Caco-2 (cell line): Measurements from ENCODE around the gene LOXL3. TPM values are rescaled to one million over a fixed set of nuclear protein-coding genes. Genes with fewer than 3 reads are reported as not detected.
"Not testable (repeated sequence)": the region's sequence is repeated elsewhere in the genome, so short reads cannot be mapped to it uniquely, and the experiment has no call there.

ENCODE experiments used
- BruUV-seq: library from RNA; stranded (reverse); fragments of 400-500 nt; replicated peaks from 2 replicates; lab custom pipeline; 2021; lab: Mats Ljungman, UMichigan
- CTCF ChIA-PET: fragments of 300-600 bp; sonication (Branson Sonifier 250); formaldehyde crosslinking; loops from one replicate; lab custom pipeline; 2022; ENCODE audit warnings: antibody characterized with exemption; lab: Charles Lee
- POLR2A ChIA-PET: fragments of 300-600 bp; sonication (Branson Sonifier 250); formaldehyde crosslinking; loops from one replicate; lab custom pipeline; 2022; ENCODE audit warnings: antibody characterized with exemption; lab: Charles Lee
- DNase-seq, 2 experiments: peaks; one replicate each; pipeline versions ENCODE4 v3.0.0 to v3.0.0-alpha.2; 2020 to 2022
- H3K27me3 ChIP-seq: replicated peaks from 2 replicates; pipeline ENCODE4 v1.6.0; 2011; ENCODE audit warnings: low read length; ENCODE audit not compliant: control insufficient read depth, insufficient read depth
- H3K36me3 ChIP-seq: 2 replicates; pipeline ENCODE4 v1.5.1; 2011; ENCODE audit warnings: low read length; ENCODE audit not compliant: control insufficient read depth, insufficient read depth
- H3K4me1 ChIP-seq: fragments of 250-450 bp; sonication (Bioruptor Pico); 2 replicates; pipeline ENCODE4 v1.5.1; 2020; ENCODE audit warnings: mild to moderate bottlenecking
- H3K4me3 ChIP-seq: 2 replicates; pipeline ENCODE4 v1.5.1; 2011; ENCODE audit warnings: low read depth, mild to moderate bottlenecking, control low read depth, low read length
- H3K9me3 ChIP-seq: fragments of 250-450 bp; sonication (Bioruptor Pico); 2 replicates; pipeline ENCODE4 v1.5.1; 2020; ENCODE audit warnings: mild to moderate bottlenecking, moderate library complexity
- H3K27ac Mint-ChIP-seq: one replicate; pipeline ENCODE4 v1.8.0; 2022; ENCODE audit warnings: mixed read lengths; ENCODE audit not compliant: unreplicated experiment
- H3K27me3 Mint-ChIP-seq: one replicate; pipeline ENCODE4 v1.8.0; 2022; ENCODE audit warnings: mixed read lengths; ENCODE audit not compliant: insufficient read depth, unreplicated experiment
- H3K36me3 Mint-ChIP-seq: one replicate; pipeline ENCODE4 v1.8.0; 2022; ENCODE audit warnings: mild to moderate bottlenecking, mixed read lengths; ENCODE audit not compliant: insufficient read depth, unreplicated experiment
- H3K4me1 Mint-ChIP-seq: one replicate; pipeline ENCODE4 v1.8.0; 2022; ENCODE audit warnings: low read depth, mixed read lengths; ENCODE audit not compliant: unreplicated experiment
- H3K4me3 Mint-ChIP-seq: one replicate; pipeline ENCODE4 v1.8.0; 2022; ENCODE audit warnings: mild to moderate bottlenecking, moderate library complexity, mixed read lengths; ENCODE audit not compliant: unreplicated experiment
- H3K9me3 Mint-ChIP-seq: one replicate; pipeline ENCODE4 v1.8.0; 2022; ENCODE audit warnings: mixed read lengths; ENCODE audit not compliant: unreplicated experiment
- CTCF ChIP-seq, 2 experiments: fragments of 200-600 bp in 1 of 2; IDR thresholded peaks; 1 replicate in 1 of 2; 2 replicates in 1 of 2; pipeline versions ENCODE4 v1.5.1 to v1.8.0; 2011 to 2022; ENCODE audit warnings: antibody characterized with exemption in 1 of 2, control low read depth in 1 of 2, inconsistent platforms in 1 of 2, low read depth in 1 of 2, low read length in 1 of 2, mild to moderate bottlenecking in 1 of 2, moderate library complexity in 1 of 2; ENCODE audit not compliant: insufficient read depth in 1 of 2, severe bottlenecking in 1 of 2, unreplicated experiment in 1 of 2
- intact Hi-C: fragments of 100-400 bp; cut with micrococcal nuclease; formaldehyde crosslinking; loops from one replicate; pipeline ENCODE4 v1.10.0; 2022; ENCODE audit not compliant: unreplicated experiment
- total RNA-seq: library from RNA; stranded (reverse); gene quantifications from 2 replicates; pipeline ENCODE4 v1.2.3, GENCODE V29; 2022

Gene LOXL3
- total RNA-seq, 1 experiment from 2014 or later, result 13.8 TPM

GRCh38 chr2:74488643-74489481 is 64.9 kb downstream of the LOXL3 start:
- Mint-ChIP-seq H3K36me3 (peaks cover 44% of the 10 kb centered on the region), H3K4me1 (peaks cover 28% of the 10 kb centered on the region), H3K4me3 (peak overlapping the region; percentile 51), H3K9me3 (no peaks in the 10 kb centered on the region), H3K27ac (peak overlapping the region; percentile 39), H3K27me3 (no peaks in the 10 kb centered on the region)
- peak; percentile 83 to 86 for DNase-seq
- ChIA-PET POLR2A (interaction anchor here (0.7 to 2.0 kb wide), 6 partner anchors 13 to 48 kb away, joined by 4 to 17 read pairs (median 5); partner anchors contain the start of genes INO80B, LBX2 and MRPL53), CTCF (interaction anchor here (0.5 to 2.0 kb wide), 5 partner anchors 10 to 48 kb away, joined by 3 to 9 read pairs (median 4); partner anchors contain the start of genes LBX2 and PCGF1)
- peak in 1 of 2 experiments; percentile 14 for TF ChIP-seq CTCF (IDR thresholded peaks at IDR 0.05; ENCODE audit: insufficient read depth in 1 of 2, low read depth in 1 of 2, low read length in 1 of 2, severe bottlenecking in 1 of 2, unreplicated experiment in 1 of 2)
- H3K36me3 ChIP-seq, result peaks cover 2% of the 10 kb centered on the region; the same call in 1 of the 2 replicates
- BruUV-seq, result no TSS peak
- peaks cover 37% of the 10 kb centered on the region for H3K4me1 ChIP-seq
- H3K9me3 ChIP-seq, result no peaks in the 10 kb centered on the region
- no peaks in the 10 kb centered on the region for H3K27me3 ChIP-seq
- no peak overlapping the region for H3K4me3 ChIP-seq
- intact Hi-C loops, result loop anchor here (1.0 kb wide), 2 partner anchors 9 to 13 kb away; no protein-coding TSS in a partner anchor

GRCh38 chr2:74486141-74486540 is 67.6 kb downstream of the LOXL3 start:
- CTCF ChIA-PET, result no interaction called here
- BruUV-seq, result no TSS peak
- H3K36me3 Mint-ChIP-seq, result peaks cover 53% of the 10 kb centered on the region

GRCh38 chr2:74483675-74484164 is 70.0 kb downstream of the LOXL3 start:
- CTCF ChIA-PET, result interaction anchor here (1.4 to 1.8 kb wide), 3 partner anchors 18 to 106 kb away, joined by 6 to 8 read pairs (median 8); partner anchors contain the start of gene WBP1
- H3K9me3 Mint-ChIP-seq, H3K27me3 Mint-ChIP-seq, H3K36me3 ChIP-seq, H3K9me3 ChIP-seq, H3K27me3 ChIP-seq, BruUV-seq, DNase-seq: not testable (repeated sequence)
- POLR2A ChIA-PET, result interaction anchor here (0.9 kb wide), 1 partner anchor 43 kb away, joined by 3 read pairs; no protein-coding TSS in a partner anchor
- H3K4me1 ChIP-seq, result peaks cover 19% of the 10 kb centered on the region
- Mint-ChIP-seq H3K36me3 (peaks cover 64% of the 10 kb centered on the region), H3K27ac (peak overlapping the region; percentile 90), H3K4me3 (peak overlapping the region; percentile 82), H3K4me1 (peaks cover 25% of the 10 kb centered on the region)
- peak overlapping the region; percentile 76 for H3K4me3 ChIP-seq
- intact Hi-C loops, result loop anchor here (1.0 to 2.0 kb wide), 9 partner anchors 11 to 104 kb away; partner anchors contain the start of genes AUP1, HTRA2, LBX2 and MRPL53

More at GRCh38 chr2:74486141-74486540, 67.6 kb downstream of the LOXL3 start:
- H3K4me3 ChIP-seq, result no peak overlapping the region
- no peaks in the 10 kb centered on the region for H3K27me3 ChIP-seq
- Mint-ChIP-seq H3K4me3 (no peak overlapping the region), H3K4me1 (peaks cover 35% of the 10 kb centered on the region), H3K27ac (no peak overlapping the region), H3K9me3 (no peaks in the 10 kb centered on the region), H3K27me3 (no peaks in the 10 kb centered on the region)
- POLR2A ChIA-PET, result interaction anchor here (0.7 kb wide), 1 partner anchor 96 kb away, joined by 4 read pairs; no protein-coding TSS in a partner anchor
- DNase-seq, result no peak
- peaks cover 2% of the 10 kb centered on the region; the same call in 1 of the 2 replicates for H3K36me3 ChIP-seq
- peaks cover 40% of the 10 kb centered on the region for H3K4me1 ChIP-seq
- H3K9me3 ChIP-seq, result no peaks in the 10 kb centered on the region
- no peak for TF ChIP-seq CTCF (IDR thresholded peaks at IDR 0.05; ENCODE audit: insufficient read depth in 1 of 2, low read depth in 1 of 2, low read length in 1 of 2, severe bottlenecking in 1 of 2, unreplicated experiment in 1 of 2)
- intact Hi-C loops, result no loop called here
